IPS-18c (cell line): Measurements from ENCODE around the gene APOBEC3H.

ENCODE experiments used
- H3K4me3 ChIP-seq: 2 replicates; pipeline ENCODE4 v1.7.0; 2013; ENCODE audit warnings: low read depth, mild to moderate bottlenecking, low read length, moderate library complexity; ENCODE audit not compliant: insufficient read depth
- H3K9me3 ChIP-seq: one replicate; pipeline ENCODE4 v1.6.1; 2013; ENCODE audit warnings: mild to moderate bottlenecking, low read length, moderate library complexity; ENCODE audit not compliant: control insufficient read depth, insufficient read depth

The APOBEC3H gene

GRCh38 chr22:39128508-39128907 is 31.5 kb downstream of the APOBEC3H start:
- no peak overlapping the region for H3K4me3 ChIP-seq
- H3K9me3 ChIP-seq: no peaks in the 10 kb centered on the region

- Histone ChIP-seq H3K4me3 (no peak overlapping the region), H3K9me3 (no peaks in the 10 kb centered on the region)
These were observed 32.0 kb downstream of the APOBEC3H start for GRCh38 chr22:39129081-39129480.

DNA sequence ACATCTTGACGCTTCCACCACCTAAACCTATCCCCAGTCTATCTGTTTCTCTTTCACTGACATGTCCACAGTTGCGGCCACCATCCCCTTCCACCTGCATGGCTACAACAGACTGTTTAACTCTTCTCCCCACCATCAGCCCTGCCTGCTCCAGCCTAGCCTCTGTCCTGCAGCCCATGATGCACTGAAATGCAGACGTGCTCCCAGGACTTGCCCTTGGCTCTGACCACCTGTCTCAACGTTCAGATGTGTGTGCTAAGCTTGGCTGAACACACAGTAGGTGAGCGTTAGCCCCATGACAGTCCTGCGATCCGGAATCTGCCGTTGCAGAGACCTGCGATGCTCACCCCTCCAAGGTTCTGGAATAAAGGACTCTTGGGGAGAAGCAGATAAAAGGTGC is 32.7 kb downstream of the APOBEC3H start:
- no peak overlapping the region for H3K4me3 ChIP-seq
- H3K9me3 ChIP-seq: no peaks in the 10 kb centered on the region

DNA sequence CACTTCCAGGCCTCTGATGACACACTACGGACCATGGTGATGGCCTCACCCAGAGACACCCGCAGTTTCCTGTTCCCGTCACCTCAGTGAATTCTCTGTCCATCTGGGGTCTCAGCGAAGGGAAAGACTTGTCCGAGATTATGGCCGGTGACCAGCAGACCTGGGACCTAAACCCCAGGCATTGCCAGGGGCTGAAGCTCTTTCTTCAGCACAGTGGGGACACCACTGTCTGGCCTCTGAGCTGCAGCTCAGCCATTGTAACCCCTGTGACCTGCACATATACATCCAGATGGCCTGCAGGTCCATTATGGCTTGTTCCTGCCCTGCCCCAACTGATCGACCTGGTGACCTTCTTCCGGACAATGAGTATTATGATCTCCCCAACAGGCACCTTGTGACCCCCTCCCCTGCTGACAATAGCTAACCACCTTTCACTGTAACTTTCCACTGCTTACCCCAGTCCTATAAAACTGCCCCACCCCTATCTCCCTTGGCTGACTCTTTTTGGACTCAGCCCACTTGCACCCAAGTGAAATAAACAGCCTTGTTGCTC is 33.2 kb downstream of the APOBEC3H start:
- Histone ChIP-seq H3K9me3 (no peaks in the 10 kb centered on the region), H3K4me3 (no peak overlapping the region)

DNA sequence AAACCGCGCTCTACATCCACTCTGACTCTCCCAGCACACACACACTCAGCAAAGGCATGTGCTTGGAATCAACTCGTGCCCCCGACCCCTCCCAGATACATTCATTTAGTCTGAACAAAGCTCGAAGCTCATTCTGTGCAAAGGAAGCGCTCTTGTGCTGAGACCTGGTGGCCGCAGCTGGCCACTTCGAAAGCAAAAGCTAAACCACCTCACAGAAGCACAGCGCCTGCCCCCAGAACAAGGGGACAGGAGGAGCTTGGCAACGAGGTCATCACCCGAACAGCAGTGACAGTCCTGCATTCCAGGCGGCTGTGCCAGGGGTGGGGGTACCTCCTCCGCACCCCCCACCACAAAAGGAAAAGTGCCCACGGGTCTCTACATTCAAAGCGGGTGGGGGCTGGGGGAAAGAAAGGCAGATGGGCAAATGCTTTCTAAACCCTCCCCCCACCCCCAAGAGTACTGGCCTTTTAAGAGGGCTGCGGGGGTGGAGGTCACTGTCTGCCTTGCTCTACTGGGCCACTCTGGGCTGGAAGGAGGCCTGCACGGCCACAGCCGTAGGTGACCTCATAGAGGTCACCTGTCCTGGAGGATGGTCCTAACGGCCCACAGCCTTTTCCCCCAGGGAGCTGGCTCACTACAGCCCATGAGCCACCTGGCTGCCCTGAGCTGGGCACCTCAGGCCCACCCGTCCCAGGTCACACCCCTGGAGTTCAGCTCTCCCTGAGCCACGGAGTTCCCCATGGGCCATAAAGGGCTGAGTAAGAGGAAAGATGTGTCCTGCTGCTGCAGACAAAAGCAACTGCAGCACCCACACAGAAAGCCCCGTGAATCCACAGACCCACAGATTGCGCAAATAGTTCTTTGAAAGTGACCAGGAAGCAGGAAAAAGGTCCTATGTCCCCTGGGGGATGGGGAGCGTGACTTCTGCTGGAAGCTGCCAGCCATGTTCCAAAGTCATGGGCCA is 34.1 kb downstream of the APOBEC3H start:
- Histone ChIP-seq H3K9me3 (no peaks in the 10 kb centered on the region), H3K4me3 (no peak overlapping the region)

DNA sequence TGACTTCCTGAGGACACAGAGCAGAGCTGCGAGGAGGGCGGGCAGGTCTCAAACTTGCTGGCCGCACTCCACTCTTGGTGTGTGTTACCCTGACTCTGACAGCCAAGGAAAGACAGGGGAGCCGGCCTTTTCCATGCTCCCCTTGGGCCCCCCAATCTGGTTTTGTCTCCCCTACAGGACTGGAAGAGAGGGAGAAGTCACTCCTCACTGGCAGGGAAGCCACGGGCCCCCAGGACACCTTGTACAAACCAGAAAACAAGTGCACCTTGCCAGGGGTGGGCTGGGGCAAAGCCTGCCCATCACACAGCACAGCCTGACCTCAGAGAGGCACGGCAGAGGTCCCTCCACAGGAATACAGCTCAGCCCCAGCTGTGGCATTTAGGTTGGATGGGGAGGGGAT is 35.2 kb downstream of the APOBEC3H start:
- Histone ChIP-seq H3K9me3 (no peaks in the 10 kb centered on the region), H3K4me3 (no peak overlapping the region)

DNA sequence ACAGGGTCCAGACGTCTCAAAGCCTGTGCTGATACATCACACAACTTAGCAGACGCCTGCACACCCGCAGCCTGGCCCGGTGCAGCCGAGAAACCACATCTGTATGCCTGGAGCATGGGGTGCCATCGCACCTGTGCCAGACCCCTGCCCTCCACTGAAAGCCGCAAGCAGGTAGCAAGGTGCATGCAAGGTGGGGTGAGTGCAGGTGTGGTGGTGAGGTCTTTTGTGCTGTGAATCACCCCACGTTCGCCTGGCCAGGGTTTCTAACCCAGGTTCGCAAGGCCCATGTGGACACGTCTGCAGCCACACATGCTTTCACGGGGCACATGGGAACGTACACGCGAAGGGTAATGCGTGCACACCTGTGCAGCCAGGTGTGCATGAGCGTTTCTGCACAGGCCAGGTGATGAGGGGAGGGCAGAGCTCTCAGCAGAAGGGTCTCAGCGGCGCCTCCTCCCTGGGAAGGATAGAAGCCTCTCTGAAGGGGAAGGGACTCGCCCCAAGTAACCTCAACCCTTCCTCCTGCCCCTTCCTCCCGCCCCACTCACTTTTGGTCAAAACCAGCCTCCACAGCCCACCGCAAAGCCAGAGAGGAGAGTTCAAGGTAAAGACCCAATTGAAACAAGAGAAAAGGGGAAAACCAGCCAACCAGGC is 36.0 kb downstream of the APOBEC3H start:
- no peaks in the 10 kb centered on the region for H3K9me3 ChIP-seq
- no peak overlapping the region for H3K4me3 ChIP-seq

GRCh38 chr22:39133871-39134270 is 36.8 kb downstream of the APOBEC3H start:
- Histone ChIP-seq H3K4me3 (no peak overlapping the region), H3K9me3 (no peaks in the 10 kb centered on the region)

GRCh38 chr22:39134366-39135091 is 37.5 kb downstream of the APOBEC3H start:
- H3K4me3 ChIP-seq: no peak overlapping the region
- no peaks in the 10 kb centered on the region for H3K9me3 ChIP-seq

DNA sequence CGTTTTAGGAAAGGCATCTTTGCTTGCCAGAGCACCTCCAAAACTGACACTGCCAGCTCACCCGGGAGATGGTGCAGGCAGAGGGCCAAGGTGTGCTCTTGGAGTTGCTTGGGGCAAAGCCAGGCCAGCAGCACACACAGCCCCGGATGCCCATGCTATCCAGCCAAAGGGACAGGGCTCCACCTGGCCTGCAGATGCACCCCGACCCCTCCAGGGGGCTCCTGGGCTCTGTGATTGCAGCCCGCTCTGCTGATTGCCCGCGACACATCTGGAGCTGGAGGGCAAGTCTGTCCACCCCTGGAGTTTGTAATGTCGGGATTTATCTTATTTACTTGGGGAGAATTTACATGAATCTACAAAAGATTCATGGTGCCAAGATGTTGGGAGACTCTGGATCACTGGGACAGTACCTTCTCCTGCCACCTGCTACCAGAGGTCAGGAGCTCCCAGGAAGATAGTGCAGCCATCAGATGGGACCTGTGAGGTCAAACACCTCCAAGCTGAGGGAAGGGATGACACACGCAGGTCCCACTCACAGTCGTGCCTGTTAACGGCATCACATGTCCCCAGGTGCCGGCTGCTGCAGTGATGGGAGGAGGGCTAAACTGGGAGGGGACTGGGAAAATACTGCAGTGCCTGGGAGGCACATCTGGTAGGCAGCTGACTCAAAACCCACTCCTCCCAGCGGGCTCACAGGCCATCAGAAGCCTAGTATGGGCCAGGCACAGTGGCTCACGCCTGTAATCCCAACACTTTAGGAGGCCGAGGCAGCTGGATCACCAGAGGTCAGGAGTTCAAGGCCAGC is 38.2 kb downstream of the APOBEC3H start:
- Histone ChIP-seq H3K9me3 (no peaks in the 10 kb centered on the region), H3K4me3 (no peak overlapping the region)

DNA sequence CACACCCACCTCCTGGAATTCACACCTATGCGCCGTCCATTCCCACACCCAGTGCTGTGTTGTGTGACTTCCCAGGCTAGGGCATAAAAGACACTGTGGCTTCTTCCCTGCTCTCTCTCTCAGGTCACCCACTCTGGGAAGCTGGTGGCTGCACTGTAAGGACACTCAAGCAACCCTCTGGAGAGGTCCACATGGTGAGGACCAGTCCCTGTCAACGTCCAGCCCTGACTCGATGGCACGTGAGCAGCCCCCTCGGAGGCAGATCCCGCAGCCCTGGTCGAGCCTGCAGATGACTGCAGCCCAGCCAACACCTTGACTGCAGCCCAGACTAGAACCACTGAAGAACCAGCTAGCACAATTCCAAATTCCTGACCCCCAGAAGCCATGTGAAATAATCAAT is 39.3 kb downstream of the APOBEC3H start:
- H3K4me3 ChIP-seq: no peak overlapping the region
- H3K9me3 ChIP-seq: peaks cover 2% of the 10 kb centered on the region

DNA sequence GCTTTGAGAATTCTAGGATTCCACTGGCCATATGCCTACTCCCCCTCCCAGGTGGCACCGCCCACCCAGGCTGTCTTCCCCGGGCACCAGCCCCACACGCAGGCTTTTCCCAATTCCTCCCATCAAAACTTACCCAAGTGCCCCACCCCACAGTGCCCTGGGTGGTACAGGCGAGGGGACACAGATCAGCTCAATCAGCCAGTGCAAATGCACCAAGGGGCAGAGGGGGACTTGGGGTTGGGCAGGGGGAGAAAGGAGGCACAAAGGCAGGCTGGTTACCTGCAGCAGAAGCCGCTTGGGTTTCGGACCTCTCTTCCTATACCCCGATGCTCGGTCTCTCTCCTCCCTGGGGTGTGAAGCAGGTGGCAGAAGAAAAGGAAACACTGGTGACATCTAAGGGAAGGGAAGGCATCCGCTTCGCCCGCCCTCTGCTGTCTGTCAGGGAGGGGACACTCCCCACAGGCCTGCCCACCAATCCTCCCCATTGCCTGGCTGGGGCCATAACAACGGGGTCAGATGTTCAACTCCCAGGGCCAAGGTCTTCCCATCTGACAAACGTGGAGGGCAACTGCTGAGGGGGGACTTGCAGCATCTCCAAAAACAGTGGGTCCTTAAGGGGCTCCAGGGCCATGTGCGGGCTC is 41.4 kb downstream of the APOBEC3H start:
- Histone ChIP-seq H3K9me3 (peaks cover 2% of the 10 kb centered on the region), H3K4me3 (no peak overlapping the region)

DNA sequence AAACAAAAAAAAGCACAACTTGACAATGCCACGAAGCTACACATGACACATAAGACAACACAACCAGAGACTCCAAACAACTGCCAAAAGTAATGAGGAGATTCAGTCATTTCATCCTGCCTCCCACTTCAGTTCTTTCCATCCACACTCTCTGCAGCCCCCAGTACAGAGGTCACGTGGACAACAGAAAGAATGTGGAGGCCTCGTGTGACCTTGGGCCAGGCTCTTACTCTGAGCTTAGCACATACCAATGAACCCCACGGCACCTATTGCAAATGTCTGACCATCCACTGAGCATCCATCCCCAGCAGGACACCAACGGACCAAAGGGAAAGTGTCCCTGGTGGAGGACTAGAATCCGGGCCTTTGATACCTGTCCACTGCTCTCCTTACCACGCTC is 42.9 kb downstream of the APOBEC3H start:
- no peak overlapping the region for H3K4me3 ChIP-seq
- peaks cover 2% of the 10 kb centered on the region for H3K9me3 ChIP-seq

DNA sequence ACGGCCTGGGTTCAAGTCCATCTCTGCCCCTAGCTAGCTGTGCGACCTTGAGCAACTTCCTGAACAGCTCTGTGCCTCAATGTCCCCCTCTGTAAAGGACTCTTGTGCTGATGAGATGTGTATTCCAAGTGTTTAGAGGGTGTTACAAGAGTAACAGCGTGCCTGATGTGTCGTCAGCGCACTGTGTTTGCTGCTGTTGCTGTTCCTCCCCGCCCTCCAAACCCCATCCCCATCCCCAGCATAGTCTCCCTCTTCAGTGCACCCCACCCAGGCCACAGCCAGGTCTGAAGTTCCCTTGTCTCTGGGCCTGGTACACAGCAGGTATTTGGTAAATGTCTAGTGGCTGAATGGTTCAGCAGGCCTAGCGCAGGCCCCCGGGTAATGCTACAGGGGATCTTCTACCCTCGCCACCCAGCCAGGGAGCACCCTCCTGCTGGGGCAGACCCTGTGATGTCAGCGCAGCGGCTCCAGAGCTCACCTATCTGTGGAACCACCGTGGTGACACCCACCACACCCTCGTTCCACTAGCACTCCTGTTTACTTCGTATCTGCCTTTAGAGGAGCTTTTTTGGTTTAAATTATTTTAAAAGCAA is 45.1 kb downstream of the APOBEC3H start:
- H3K4me3 ChIP-seq: no peak overlapping the region
- peaks cover 2% of the 10 kb centered on the region for H3K9me3 ChIP-seq

- H3K9me3 ChIP-seq: peaks cover 2% of the 10 kb centered on the region
These were observed 47.2 kb downstream of the APOBEC3H start for GRCh38 chr22:39144101-39144767.

More at GRCh38 chr22:39144101-39144767, 47.2 kb downstream of the APOBEC3H start:
- H3K4me3 ChIP-seq: peak overlapping the region; percentile 88
